ENCODE results near the gene EIF4B.
A peak's percentile ranks its signal among the peaks of the same experiment; 100 is the strongest.

EIF4B gene

DNA sequence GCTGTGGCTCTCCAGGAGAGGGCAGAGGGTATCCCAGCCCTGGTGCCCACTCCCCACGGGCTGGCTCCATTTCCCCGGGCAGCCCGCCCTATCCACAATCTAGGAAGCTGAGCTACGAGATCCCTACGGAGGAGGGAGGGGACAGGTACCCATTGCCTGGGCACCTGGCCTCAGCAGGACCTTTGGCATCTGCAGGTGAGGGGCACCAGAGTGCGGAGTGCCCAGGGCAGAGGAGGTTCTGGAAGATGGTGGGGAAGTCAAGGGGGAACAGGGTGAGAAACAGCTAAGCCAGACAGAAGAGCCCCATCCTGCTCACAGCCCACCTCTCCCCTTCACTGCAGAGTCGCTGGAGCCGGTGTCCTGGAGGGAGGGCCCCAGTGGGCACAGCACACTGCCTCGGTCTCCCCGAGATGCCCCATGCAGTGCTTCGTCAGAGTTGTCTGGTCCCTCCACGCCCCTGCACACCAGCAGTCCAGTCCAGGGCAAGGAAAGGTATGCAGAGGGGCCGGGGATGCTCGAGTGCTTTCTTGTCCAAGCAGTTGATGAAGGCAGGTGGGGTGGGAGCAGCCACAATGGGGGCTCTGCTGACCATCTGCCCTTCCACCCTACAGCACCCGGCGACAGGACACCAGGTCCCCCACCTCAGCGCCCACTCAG is 53.9 kb downstream of the EIF4B start:
- DNase-seq, result no peak

DNA sequence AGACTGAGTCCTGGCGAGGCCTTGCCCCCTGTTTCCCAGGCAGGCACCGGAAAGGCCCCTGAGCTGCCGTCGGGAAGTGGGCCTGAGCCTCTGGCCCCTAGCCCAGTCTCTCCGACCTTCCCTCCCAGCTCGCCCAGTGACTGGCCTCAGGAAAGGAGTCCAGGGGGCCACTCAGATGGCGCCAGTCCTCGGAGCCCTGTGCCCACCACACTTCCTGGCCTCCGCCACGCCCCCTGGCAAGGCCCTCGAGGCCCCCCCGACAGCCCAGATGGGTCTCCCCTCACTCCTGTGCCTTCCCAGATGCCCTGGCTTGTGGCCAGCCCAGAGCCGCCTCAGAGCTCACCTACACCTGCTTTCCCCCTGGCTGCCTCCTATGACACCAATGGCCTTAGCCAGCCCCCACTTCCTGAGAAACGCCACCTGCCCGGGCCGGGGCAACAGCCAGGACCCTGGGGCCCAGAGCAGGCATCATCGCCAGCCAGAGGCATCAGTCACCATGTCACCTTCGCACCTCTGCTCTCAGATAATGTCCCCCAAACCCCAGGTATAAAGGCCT is 54.5 kb downstream of the EIF4B start:
- DNase-seq, result no peak

DNA sequence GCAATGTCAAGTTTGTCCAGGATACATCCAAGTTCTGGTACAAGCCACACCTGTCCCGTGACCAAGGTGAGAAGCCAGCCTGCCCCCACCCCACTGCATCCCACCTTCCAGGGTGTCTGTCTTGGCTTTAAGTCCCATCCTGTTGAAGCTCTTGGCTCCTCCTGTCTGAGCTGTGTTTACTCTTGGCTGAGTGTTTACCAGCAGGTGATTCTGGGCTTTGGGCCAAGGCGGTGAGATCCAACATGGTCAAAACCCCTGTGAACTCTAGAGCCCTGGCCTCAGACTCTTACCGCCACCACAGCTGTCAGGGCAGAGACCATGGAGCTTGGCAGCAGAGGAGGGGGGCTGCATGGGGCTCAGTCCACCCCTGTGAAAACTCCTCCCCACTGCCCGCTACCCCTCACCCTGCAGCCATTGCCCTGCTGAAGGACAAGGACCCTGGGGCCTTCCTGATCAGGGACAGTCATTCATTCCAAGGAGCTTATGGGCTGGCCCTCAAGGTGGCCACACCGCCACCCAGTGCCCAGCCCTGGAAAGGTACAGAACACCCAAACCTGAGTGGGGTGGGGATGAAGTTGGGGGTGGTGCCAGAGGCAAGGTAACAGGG is 55.3 kb downstream of the EIF4B start:
- no peak for DNase-seq

DNA sequence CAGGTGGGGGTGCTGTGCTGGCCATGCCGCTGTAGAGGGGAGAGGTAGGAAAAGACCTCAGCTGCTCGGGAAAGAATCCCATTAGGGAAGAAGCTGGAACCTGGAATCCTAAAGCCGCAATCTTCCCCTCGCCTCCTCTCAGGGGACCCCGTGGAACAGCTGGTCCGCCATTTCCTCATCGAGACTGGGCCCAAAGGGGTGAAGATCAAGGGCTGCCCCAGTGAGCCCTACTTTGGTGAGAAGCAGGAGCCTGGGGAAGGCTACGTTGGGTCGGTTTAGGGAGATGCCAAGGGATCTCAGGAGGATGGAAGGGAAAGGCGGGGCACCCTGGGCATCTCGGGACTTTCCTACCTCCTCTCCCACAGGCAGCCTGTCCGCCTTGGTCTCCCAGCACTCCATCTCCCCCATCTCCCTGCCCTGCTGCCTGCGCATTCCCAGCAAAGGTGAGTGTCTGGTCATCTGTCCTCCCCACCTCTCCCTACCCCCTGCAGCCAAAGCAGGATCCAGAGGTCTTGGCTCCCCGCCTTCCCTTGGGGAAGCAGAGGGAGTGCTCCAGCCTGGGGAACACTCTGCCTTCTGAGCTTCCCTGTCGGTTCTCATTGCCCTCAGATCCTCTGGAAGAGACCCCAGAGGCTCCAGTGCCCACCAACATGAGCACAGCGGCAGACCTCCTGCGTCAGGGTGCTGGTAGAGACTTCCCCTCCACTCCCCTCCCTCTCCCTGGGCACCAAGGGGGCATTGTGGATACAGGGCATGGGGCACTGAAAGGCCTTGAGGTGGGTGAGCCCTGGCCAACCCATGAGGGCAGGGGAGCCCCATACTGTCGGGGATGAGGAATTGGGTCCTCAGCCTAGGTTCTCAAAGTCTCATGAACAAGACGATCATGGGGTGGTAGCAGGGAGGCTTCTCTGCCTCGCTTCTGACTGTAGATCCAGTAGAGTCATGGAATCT is 56.0 kb downstream of the EIF4B start:
- no peak for DNase-seq

DNA sequence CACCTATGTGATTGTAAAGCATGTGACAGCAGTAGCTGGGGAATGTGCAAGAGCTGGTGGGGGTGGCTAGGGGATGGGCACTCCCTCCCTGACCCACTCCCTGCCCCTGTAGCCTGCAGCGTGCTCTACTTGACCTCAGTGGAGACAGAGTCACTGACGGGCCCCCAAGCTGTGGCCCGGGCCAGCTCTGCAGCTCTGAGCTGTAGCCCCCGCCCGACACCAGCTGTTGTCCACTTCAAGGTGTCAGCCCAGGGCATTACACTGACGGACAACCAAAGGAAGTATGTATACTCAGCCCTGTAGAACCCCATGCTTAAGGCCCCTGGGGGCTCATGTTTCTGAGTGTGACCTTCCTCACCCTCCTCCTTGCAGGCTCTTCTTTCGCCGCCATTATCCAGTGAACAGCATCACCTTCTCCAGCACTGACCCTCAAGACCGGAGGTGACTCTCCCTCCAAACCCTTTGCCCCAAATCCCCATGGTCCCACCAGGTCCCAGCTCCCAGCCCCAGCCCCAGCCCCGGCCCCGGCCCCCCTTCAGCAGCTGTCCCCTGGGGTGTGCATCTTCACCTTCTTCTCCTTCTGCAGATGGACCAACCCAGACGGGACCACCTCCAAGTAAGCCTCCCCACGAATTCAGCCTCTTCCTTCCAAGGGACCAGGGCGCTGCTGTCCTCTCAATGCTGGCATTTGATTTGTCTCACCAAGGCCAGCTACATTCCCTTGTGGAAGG is 56.9 kb downstream of the EIF4B start:
- no peak for DNase-seq

DNA sequence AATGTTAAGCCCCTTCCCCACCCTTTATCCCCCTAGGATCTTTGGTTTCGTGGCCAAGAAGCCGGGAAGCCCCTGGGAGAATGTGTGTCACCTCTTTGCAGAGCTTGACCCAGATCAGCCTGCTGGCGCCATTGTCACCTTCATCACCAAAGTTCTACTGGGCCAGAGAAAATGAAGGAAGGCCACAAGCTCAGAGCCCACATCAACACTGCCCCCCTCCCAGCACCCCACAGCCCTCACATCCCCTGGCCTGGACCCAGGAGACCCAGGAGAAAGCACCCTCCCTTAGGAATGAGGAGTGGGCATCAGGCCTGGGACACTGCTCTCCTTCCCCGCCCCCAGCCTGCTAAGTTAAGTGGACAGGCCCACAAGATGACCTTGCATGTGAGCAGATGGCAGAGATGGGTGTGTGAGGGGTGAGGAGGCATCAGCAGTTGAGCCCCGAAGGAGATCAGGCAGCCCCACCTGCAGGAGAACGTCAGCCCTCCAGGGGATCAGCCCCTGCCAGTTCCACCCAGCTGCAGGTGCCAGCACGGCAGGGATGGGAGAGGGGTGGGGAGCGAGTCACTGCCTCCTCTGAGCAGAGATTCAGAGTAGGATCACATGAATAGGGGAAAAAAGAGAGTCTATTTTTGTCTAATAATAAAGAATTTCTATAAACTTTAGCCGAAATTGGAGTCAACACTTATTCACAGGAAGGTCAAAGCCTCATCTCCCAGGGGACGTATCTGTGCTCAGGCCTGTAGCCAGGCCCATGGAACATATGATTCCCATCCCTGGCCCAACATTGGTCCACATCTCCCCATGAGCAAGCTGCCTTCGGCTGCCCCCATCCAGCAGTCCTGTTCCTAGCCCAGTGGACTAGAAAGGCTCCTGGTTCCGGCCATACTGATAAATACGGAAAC is 57.7 kb downstream of the EIF4B start:
- DNase-seq, result no peak

DNA sequence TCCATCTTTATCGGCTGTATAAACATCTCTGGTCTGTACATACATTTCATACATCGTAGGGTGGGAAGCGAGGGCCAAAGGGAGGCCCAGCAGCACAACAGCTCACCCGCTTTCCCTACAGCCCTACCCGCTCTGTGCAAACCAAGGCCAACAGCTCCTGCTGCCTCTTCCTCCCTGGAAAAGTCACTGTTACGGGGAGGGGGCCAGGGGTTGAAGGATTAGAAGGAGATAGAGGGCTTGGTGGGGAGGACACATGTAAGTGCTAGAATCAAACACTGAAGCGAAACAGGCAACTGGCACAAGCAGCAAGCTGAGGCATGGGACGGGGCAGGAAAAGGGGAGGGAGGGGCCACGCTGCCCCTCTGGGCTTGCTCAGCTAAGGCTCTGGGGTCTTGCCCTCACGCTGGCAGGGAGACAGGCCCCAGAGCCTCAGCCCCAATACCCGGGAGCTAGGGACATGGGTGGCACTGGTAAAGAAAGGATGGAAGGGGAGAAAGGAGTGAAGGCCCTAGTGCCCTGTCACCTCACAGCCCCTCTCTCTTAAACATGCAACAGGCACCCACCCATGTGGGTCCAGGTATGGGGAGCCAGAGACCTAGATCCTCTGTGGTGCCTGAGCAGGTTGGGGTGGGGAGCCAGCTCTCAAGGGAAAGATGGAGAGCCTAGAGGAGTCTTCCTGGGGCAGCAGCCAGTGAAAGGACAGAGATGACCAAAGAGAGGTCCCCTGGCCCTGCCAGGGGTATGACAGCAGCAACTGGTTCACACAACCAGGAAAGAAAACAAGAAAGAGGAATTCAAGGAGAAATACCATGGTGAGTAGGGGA is 58.6 kb downstream of the EIF4B start:
- DNase-seq, result no peak

DNA sequence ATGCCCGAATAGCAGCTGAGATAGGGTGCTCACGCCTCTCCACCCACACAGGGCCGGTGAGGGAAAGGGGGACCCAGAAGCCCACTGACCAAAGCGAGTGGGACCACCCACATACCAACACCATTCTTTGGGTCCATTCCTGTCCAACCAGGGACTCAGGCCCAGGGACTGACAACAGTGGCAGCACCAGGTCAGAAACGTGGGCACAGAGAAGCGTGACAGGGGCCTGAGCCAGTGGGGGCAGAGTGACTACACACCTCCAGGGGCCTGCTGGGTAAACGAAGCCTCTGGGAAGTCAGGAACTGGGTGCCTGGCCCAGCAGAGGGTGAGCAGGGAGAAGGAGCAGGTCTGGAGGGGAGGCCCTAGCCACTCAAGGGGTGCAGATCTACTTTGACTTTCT is 59.2 kb downstream of the EIF4B start:
- no peak for DNase-seq

DNA sequence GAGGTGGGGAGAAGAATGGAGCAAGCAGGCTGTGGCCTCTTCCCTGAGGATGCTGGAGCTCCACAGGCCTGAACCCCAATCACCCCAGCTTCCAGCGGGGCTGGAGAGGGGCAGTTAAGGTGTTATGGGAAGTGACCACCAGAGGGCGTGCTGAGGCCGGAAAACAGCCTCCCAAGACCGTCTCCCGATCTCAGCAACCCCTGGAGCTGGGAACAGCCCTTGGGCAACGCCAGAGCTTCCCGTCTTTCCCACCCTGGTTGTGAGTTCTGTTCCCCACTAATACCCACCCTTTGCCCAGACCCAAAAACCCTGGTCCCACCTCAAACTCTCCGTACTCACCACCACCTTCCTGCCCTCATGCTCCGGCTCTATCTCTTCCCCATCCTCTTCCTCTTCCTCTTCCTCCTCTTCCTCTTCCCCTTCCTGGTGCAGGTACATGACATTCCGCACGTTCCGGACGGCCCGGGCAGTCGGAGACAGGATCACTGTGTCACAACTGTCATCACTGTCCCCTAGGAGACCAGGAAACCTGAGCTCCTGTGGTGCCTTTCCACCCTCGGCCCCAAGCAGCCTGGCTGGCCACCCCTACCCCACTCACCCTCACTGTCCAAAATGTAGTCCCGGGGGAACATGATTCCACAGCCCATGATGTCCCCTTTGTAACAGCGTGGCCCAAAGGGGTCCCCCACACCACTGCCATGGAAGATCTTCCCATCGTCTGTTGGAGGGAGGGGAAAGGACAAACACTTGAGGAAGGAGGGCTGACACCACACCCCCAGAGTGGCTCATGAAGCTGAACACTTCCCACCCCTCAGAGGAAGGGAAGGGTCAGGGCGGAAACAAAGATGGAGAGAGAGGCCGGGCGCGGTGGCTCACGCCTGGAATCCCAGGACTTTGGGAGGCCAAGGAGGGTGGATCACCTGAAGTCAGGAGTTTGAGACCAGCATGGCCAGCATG is 60.0 kb downstream of the EIF4B start:
- peak; percentile 62 for DNase-seq

DNA sequence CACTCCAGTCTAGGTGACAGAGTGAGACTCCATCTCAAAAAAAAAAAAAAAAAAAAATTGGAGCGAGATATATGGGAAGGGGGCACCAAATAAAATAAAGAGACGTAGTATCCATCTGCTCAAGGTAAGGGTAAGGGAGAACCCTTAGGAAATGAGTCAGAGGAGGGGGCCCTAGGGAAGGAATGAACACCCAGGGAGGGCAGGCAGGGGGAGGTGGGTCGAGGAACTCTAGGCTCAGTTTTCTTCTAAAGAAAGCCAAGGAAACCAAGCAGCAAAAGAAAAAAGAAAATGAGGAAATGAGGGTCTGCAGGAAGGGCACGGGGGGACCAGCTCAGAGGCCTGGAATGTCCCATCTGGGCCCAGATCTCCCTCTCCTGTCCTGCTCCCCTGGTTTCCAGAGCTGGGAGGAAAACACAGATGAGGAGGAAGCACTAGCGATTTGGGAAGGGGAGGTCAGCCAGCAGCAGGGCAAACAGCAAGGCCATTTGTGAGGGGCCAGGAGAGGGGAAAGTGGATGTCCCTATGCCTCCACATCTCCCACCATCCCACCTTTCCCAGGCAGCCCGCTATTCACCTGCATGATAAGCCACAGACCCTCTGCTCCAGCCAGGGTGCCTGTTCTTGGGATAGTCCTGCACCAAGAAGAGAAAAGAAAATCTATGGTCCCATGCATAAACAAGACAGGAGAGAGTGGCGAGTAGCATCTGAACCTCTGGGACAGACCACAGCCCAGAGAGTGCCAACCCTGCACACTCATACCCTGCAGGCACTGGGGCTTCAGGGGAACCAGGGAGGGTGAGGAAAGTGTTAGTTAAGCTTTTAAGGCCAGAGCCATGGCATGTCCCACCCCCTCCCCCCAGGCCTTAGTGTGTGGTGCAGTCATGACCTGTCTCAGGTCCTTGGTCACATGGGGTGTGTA is 61.1 kb downstream of the EIF4B start:
- DNase-seq, result no peak

DNA sequence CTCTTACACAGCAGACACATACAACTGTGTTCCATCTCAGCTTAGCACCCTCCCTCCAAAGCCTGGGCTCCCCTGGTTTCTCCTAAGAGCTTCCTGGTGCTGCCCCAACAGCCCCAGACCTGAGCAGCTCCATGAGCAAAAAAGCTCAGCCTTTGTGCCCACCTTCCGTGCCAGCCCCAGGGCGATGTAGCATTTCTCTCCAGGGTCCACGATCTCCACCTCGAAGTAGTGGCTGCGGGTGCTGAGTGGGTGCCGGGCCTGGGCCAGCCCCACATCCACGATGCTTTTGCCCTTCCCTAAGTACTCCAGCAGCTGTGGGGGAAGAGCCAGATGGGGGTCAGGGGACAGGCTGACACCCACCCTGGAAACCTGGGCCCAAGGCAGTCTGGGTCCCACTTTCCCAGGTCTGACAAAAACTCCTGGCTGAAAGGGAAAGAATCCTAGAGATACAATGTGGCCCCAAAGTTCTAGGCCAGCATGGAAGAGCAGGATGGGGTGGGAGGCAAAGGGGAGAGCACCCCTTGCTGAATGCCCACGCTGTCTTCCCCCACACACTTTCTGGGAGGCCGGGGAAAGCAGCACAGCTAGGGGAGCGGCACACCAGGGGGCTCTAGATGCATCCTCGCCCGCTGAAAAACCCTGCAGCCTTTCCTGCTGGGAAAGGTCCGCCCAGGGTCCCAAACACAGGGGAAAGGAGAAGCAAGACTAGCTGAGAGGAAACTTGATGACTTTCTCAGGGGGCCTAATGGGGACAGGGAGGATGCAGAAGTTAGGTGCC is 61.9 kb downstream of the EIF4B start:
- no peak for DNase-seq

DNA sequence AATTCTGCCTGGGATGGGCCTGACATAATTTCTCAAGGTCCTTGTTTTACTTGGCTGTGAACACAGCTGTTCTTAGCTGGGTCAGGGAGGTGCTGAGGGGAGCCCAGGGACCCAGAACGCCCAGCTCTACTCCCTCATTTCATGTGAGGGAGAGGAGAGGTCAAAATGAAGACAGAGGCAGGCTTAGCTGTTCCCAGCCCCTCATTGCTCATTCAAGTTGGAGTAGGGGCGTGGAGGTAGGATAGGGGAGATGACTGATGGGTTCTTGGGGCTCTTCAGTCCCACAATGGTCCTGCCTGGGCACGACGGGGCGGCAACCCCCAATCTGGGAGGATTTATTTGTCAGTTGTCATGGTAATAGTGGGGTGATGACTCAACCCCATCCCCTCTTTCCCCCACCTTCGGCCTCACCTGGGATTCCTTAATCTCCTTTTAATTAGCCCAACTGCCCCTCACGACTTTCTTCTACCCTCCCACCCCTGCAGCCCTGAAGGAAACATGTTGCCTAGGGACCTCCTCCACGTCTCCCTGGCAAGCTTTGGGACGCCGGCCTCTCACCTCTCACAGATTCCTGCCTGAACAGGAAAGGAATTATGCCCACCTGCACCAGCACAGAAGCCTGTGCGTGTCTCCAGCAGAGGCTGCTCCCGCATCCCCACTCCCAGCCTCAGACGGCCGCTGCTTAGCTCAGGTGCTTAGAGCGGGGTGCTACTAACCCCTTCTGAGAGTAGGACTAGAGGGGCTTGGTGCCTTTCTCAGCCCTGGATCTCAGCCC is 62.7 kb downstream of the EIF4B start:
- no peak for DNase-seq

DNA sequence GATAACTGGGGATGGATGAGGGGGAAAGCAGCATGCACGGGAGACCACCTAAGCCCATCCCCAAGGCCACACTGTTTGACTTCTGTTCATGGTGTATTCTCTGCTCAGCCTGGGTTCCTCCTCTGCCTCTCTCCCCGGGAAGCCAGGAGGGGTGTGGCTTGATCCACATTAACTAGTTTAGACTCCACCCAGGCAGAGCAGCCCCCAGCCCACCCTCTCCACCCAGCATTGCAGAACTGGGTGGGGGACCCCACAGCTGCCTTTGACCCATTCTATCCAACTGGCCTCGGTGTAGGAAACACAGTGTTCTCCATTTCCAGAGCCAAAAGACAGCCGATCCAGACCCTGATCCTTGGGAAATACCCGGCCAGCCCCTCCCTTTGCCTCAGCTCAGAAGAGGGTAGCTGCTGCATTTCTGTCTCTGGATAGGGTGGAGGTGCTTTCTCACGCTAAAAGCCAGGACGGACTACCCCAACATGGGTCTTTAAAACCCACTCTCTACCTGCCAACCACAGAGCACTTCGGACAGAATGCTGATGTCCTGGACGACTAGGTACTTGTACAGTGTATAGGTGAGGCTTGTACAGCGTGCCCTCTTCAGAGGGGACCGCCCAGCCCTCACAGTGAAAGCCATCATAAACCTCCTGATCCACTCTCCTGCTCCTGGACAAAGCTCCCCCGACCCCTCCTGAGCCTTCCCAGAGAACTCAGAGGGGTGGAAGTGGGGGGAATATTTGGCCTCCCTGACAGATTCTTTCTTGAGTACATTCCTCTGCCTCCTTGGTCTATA is 63.6 kb downstream of the EIF4B start:
- no peak for DNase-seq

DNA sequence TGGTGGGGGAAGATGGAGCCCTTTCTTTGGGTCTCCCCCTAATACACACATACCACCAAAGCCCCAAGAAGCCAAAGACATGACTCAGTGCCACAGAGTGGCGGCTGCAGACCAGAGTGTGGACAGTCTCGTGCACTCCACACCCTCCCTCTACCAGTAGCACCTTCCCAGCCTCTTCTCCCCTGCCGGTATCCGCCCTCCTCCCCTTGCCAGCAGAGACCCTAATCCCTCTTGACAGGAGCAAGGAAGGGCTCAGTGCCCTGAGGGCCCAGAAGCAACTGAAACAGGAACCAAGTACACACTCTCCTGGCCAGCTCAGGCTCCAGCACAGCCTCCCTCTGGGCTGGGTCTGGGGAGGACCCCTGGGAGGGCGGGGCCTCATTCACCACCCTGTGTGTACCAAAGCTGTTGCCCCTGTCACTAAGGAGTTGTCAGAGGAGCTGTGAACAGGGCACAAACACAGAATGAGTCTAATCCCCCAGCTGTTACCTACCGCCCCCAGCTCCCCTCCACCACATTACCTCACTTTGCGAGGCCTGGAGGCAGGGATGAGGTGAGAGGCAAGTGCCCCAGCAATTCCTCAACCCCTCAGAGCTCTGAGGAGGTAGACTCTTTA is 64.7 kb downstream of the EIF4B start:
- no peak for DNase-seq

Measured in activated naive CD4-positive, alpha-beta T cell treated with anti-CD3 and anti-CD28 coated beads, Interleukin-2, amount 50 U/mL, for 16 hours (primary cell).